ENCODE measurements around the gene NLGN3.

The NLGN3 gene

GRCh38 chrX:71216485-71216884 is 71.8 kb downstream of the NLGN3 start:
- no peak for DNase-seq

DNA sequence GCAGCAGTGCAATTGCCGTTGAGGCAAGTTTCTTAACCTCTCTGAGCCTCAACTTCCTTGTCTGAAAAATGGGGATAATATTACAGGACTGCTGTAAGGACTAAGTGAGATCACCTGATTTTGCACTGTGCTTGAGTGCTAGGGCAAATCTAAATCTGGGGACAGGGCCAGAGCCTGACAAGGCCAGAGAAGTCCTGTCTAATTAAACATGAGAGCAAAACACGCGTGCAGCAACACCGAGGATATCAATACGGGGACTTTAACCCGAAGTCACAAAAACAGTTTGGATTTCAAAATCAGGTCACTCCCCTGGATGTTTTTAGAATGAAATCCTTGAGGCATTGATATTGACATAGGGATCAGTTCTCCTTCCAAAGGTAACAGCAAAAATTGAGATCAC is 72.7 kb downstream of the NLGN3 start:
- no peak for DNase-seq

All from CD4-positive, alpha-beta T cell treated with Interleukin-1 beta for 1 hour (primary cell).